Left renal pelvis (tissue), 4 donors: ENCODE measurements around the gene CHRNA5. TPM values are rescaled to one million over a fixed set of nuclear protein-coding genes. Genes with fewer than 3 reads are reported as not detected.
"Not testable (repeated sequence)": the region's sequence is repeated elsewhere in the genome, so short reads cannot be mapped to it uniquely, and the experiment has no call there.

Source experiments
- DNase-seq, 4 donors: peaks; one replicate each; pipeline ENCODE4 v3.0.0-alpha.2; 2013; ENCODE audit warnings: low read depth in 4 of 4, low spot score in 3 of 4
- polyA plus RNA-seq, 4 donors: library from polyadenylated mRNA; unstranded; fragments of 120-200 nt; gene quantifications; one replicate each; pipeline ENCODE4 v1.2.1, GENCODE V29; 2013; ENCODE audit not compliant: insufficient read length in 4 of 4

The CHRNA5 gene
- polyA plus RNA-seq, 4 donors, result 5.3 to 11.3 (median 5.6) TPM

DNA sequence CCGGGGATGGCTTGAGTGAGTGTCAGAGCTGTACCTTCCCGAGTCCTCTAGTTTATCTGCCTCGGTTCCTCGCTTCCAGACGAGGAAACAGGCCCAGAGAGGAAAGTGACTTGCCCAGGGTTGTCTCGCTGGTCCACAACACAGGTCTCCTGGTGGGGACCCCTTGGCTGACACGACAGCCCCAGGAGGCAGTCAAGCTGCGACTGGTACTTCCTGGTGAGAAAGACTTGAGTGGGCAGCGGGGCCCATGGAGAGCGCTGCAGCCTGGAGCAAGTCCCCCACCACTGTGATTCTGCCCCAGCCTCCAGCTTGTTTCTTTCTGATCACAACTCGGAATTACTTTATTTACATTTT, 600 bp upstream of the CHRNA5 start:
- no peak for DNase-seq

DNA sequence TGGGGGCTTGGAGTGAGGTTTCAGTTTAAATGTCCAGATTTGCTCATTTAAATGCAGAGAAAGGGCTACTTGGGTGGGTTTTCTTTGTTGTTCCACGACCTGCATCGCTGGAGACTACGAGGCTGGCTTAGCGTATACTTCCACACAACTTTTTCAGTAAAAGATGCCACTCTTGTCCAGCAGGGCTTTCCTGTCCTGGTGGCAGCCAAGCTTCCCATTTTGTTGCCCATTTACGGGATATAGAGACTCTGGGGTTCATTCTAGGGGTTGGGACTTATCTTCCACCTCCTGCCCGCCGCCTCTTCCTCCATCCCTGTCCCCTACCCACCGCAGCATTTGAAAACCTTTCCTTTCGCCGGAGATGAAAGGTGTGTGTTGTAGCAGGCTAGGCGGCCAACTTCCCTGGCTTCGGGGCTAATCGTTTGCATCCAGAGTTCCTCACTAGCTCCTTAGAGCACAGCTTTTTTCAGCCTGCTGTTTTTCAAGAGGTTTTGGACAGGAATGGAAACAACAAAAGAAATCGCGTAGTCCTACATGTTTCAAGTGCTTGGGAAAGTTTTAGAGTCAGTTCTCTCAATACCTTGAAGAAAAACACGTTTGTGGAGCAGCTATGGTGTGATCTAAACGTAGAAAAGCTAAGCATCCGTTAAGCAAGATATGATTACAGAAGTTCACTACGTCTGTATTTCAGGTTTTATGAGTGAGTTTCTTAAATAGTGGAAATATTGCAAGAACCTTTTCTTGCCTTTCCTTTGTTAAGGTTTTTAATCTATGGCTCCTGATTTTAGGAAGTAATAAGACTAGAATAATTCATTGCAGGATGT, 843 bp downstream of the CHRNA5 start:
- DNase-seq, result peak; percentile 10 to 23 (median 18)

DNA sequence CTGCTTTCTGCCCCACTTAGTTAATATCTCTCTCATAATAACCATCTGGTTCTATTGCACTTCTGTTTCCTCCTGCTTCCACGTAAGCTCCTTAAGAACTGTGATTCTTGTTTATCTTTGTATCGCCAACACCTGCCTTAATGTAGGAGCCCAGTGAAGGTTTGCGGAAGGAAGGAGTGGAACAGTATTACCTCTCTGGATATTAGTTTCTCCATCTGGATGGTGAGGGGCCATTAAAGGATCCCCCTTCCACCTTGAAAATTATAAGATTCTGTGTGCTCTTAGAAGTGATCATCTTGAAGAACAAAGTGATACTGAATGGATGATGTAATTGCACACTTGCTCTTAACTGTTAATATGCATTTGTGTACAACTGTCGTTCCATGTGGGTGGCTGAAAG, 2.2 kb downstream of the CHRNA5 start:
- DNase-seq, result no peak

DNA sequence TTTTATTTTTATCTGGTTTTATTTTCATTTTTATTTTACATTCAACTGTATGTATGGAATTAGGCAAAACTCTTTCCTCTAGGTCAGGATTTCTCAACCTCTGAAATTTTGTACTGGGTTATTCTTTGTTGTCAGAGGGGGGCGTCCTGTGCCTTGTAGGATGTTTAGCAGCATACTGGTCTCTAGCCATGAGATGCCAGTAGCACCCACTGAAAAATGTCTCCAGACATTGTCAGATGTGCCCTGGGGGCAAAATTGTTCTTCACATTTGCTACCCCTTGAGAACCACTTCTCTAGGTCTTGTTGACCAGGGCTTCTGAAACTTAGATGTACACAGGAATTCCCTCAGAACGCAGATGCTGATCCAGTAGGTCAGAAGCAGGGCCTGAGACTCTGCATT, 5.4 kb downstream of the CHRNA5 start:
- no peak for DNase-seq

DNA sequence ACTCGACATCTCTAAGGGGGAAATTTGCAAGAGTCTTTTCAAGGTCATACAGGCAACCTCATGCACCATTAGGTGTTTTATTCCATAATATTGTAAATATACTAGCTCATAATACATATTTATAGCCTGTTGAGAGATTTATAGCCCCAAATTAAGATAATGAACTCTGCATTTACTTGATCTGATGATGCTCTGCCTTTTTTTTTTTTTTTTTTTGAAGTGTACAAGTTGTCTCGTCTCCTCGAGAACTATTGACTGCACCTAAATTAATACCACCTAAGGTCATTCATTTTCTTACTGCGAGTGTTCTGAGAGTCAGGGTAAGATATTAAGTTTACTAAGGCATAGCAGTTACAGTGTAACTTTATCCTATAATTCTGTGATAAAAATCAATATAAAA, 6.1 kb downstream of the CHRNA5 start:
- no peak for DNase-seq

DNA sequence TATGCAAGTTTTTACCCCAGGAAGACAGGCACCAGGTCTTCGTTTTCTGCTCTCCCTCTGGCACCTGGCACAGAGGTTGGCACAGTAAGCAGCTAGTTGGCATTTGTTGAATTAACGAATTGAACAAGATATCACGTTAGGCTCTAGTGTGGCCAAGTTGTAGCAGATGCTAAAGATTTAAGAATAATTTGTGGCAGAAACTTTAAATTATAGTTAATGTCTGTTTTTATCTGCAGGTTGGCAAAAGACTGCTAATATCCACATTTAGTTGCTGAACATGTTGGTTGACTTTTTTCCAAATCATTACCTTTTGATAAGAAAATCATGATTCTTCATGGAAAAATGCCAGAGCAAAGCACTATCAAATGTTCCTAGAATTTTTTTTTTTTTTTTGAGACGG, 8.1 kb downstream of the CHRNA5 start:
- DNase-seq, result no peak

DNA sequence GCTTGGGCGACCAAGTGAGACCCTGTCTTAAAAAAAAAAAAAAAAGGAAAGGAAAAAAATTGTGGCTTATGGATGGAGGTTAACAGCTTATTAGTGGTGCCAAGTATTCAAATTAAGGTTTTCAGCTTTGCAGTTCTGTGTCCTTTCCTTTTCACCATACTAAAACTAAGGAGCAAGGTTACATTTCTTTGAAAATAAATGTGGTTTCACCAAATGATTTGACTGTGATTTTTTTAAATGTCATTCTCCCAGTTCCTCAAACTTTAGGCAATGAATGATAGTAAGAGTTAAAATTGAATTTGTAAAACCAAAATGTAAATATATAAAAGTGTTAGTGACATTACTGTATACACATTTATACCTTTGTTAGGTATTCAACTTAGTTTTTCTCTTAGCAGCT, 9.6 kb downstream of the CHRNA5 start:
- DNase-seq, result no peak

DNA sequence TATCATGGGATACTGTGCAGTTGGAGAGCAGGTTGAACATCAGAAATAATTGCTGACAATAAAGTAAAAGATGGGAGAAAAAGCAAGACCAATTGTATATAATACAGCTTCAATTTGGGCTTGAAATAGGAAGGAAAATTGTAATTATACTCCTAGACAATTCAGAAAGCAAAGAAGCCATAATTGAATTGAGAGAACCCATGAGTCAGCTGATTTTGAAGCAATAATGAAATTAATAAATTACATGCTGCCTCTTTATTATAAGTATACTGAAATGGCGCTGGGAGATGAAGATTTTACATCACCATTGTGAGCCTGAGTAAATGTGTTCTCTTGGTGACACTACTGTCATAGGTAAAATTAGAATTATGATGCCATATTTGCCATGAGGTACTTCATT, 32.3 kb downstream of the CHRNA5 start:
- DNase-seq, result no peak

DNA sequence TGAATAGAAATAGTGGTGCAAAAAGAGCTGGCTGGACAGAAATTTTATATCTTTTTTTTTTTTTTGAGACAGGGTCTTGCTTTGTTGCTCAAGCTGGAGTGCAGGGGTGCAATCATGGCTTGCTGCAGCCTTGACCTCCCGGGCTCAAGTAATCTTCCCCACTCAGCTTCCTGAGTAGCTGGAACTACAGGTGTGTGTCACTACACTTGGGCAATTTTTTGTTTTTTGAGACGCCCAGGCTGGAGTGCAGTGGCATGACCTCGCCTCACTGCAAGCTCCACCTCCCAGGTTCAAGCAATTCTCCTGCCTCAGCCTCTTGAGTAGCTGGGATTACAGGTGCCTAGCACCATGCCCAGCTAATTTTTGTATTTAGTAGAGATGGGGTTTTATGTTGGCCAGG, 33.0 kb downstream of the CHRNA5 start:
- DNase-seq, result no peak

DNA sequence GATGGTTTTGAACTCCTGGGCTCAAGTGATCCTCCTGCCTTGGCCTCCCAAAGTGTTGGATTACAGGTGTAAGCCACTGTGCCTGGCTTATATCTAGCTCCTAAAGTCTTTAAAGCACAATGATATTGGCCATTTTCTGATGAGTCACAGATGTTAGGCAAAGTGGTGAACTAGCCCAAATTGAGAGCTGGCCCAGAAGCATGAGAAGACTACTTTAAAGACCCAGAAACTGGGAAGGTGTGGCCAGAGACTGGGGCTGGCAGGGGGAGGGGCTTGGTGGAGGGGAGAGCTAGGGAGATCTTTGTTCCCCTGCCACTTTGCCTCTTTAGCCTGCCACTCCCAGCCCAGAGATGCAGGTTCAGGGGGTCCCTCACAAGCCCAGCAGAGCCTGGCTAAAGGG, 33.9 kb downstream of the CHRNA5 start:
- DNase-seq, result no peak

DNA sequence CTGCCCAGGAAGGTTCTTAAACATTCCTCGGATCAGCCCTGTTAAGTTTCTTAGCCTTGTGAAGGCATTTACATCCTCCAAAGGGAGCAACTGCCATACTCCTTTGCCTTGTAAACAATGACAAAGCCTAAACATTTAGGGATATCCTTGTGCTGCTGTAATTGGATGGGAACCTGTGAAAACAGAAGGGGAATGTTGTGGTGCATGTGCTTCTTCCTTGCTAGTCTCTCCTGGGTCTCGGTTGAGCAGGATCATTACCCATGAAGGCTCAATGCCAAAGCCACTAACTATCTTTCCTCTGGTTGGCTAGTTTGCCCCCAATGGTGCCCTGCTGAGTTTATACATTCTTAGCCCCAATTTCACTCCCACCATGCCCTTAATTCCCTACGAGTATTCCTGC, 38.1 kb downstream of the CHRNA5 start:
- DNase-seq, result no peak

DNA sequence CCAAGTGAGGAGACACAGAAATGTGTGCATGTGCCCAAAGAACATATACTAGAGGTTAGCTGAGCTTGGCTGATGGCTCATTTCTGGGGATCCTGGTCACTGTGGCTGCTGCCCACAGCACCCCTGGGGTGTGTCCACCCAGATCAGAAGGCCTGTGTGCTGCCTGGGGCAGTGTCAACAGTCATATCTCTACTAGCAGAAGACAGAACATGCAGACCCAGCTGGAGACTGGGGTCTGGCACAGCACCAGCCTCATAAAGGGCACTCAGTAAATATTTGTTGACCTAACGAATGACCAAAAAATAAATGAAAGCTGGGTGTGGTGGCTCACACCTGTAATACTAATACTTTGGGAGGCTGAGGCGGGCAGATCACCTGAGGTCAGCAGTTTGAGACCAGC, 39.1 kb downstream of the CHRNA5 start:
- DNase-seq, result no peak

DNA sequence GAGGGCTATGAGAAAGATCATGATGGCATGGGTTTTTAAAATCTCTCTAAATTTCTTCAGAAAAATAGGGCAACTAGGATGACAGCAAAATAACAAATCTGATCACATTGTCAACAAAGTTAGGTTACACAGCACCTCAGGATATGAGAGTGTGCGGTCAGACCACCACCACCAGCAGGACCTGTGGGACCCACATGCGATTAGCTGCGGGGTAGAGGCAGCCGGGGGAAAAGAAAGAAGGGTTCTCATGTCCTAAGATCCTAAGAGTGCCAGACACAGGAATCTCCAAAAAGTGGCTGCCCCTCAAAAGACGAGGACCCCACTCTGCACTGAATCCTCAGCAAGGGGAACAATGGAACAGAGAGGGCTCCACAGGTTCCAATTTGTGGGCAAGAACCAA, 39.9 kb downstream of the CHRNA5 start:
- DNase-seq, result no peak

DNA sequence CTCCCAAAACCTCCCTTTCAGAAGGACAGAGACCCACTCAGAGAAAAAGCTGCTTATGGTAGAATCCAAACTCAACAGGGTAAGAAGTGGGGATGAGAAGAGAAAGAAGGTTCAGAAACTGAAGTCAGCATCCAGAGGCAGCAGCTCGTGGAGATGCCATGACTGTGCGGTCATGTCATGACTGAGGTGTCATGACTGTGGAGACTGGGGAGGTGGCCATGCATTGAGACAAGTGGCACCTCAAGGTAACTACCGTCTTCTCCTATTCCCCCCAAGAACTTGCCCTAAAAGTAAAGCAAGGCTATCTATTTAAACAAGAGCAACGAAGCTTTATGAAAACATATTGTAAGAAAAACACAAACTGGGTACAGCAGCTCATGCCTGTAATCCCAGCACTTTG, 40.4 kb downstream of the CHRNA5 start:
- no peak for DNase-seq

DNA sequence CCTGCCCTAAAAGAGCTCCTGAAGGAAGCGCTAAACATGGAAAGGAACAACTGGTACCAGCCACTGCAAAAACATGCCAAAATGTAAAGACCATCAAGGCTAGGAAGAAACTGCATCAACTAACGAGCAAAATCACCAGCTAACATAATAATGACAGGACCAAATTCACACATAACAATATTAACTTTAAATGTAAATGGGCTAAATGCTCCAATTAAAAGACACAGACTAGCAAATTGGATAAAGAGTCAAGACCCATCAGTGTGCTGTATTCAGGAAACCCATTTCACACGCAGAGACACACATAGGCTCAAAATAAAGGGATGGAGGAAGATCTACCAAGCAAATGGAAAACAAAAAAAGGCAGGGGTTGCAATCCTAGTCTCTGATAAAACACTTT, 44.2 kb downstream of the CHRNA5 start:
- DNase-seq, result not testable (repeated sequence)

DNA sequence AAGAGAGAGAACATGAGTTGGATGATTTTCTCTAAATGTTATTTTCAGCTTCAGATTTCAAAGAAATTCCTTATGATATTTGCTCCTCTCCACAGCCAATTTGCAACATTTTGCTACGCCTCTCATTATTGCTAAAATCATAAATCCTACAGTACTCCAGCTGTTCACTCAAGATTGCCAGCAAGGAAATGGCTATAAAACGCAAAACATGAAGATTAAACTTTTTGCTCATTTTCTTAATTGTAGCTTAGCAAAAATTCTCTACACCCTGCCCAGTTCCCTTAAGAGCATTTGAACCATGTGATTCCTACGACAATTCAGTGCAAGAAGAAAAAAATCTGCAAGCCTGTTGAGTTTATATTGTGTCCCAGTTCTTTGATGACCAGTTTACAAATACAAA, 48.7 kb downstream of the CHRNA5 start:
- DNase-seq, result no peak

DNA sequence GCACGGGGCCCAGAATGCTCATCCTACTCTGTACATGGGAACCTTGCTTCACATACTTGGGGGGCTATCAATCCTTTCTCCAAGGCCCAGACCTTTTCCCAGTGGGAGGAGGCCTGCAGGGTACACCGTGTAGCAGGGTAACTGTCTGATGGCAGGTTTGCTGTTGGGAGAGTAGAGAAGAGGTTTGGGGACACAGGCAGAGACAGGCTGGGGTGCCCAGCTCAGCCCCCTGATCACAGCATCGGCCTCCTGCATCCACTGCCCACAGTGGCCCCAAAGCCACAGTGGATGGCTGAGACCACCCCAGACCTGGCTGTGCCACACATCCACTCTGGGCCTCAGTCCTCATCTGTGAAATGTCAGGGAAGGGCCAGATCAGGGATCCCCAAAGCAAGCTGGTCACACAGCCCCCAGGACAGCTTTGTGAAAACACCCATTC, 49.9 kb downstream of the CHRNA5 start:
- no peak for DNase-seq

DNA sequence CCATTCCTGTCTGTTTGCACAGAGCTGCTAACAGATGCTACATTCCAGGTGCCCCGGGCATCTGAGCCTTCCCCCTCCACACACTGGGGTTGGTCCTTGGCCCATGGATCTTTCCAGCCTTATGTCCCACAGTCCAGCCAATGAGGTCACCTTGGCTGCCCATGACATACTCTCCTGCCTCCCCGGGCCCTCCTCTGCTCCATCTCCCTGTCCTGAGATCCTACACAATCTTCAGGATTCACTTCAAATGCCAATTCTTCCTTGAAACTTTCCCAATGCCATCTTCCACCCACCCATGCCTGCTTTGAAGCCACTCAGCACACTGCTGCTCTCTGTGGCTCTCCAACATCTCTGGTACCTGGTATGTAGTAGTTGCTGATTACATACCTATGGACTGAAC, 51.2 kb downstream of the CHRNA5 start:
- DNase-seq, result no peak

DNA sequence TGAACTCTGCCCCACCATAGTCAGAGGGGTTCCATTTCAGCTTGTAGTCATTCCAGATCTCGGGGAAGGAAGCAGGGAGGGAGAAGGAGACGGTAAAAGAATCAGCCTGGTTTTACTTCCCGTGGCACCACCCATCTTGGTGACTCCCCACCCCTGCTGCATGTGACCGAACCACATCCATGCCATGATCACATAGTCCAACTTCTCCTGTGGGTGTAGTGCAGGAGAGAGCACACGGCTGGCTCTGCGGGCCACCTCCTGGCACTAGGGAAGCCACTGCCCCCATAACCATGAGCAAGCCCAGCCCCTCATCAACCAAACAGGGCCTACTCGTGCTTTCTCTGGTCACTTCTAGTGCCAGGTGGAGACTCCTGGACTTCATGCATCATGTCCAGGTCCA, 51.8 kb downstream of the CHRNA5 start:
- DNase-seq, result no peak

DNA sequence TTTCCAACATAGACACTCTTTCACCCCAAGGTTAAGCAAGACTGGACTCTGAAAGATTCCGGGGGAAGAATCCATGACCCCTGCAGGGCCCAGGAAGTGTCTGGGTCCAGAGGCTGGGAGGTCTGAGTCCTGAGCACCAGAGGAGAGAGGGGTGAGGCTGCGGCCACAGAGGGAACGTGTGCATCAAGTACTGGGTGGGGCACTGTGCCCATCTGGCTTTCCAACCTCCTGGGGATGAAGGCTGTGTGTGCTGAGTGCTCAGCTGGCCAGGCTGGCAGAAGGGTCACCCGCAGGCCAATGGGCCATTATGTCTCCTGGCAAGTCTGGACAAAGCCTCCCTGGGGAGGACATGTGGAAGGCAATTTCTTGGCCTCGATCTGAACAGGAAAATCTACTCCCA, 52.2 kb downstream of the CHRNA5 start:
- DNase-seq, result no peak

DNA sequence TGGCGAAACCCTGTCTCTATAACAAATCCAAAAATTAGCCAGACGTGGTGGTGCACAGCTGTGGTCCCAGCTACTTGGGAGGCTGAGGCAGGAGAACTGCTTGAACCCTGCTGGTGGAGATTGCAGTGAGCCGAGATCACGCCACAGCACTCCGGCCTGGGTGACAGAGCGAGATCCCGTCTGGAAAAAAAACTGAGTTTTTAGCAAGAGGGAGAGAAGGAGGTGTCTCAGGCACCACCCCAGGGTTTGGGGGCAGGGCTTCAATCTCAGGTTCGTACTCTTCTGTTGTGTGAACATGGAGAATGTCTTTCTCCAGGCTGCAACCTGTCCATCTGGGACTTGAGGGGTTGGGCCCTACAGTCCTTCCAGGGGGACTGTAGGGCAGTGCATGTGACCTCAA, 52.7 kb downstream of the CHRNA5 start:
- no peak for DNase-seq

DNA sequence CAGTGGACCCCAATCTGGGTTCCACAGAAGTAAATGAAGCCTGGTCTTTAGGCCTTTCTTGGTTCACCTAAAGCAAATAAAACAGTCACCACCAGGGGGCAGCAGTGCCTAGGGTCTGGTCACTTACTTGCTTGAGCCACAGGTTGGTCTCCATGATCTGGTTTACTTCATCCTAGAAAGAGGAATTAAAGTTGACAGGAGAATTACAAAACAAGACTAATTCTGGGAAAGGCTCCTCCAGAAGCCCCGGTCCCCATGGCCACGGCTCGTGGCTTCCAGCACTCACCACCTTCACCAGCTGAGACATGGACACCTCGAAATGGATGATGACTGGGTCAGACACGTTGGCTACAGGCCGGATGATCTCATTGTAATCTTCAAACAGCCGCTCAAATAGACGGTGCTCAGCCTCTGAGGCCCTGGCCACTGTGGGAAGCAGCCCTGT, 53.2 kb downstream of the CHRNA5 start:
- DNase-seq, result peak in 3 of 4 donors; percentile 76 to 81 (median 78)
